ENCODE measurements around the gene RNF167. TPM values are rescaled to one million over a fixed set of nuclear protein-coding genes. Genes with fewer than 3 reads are reported as not detected.

Gene RNF167
- total RNA-seq, 1 donor from 2014 or later, result 119 TPM

GRCh38 chr17:4947411-4948165, 7.5 kb downstream of the RNF167 start:
- intact Hi-C loops (cut with micrococcal nuclease), result loop anchor here (1.0 to 10.0 kb wide), 5 partner anchors 7 to 583 kb away; partner anchors contain the start of genes CAMTA2, INCA1, KIF1C and RNF167
- peak; percentile 93 for DNase-seq
- Mint-ChIP-seq H3K27me3 (no peaks in the 10 kb centered on the region), H3K27ac (peak overlapping the region; percentile 99), H3K9me3 (no peaks in the 10 kb centered on the region), H3K36me3 (ENCODE audit: low read depth) (peaks cover 49% of the 10 kb centered on the region), H3K4me3 (peak overlapping the region; percentile 95), H3K4me1 (peaks cover 53% of the 10 kb centered on the region)

GRCh38 chr17:4948166-4948930, 8.3 kb downstream of the RNF167 start, which contains the start of gene PFN1:
PFN1 (minus strand) TSS chr17:4948530; CDS start chr17:4948394, 136 bp downstream.
- H3K36me3 Mint-ChIP-seq (ENCODE audit: low read depth), result peaks cover 42% of the 10 kb centered on the region
- peak within 1 kb of the TSS; percentile 99 for H3K27ac Mint-ChIP-seq
- no peaks in the 10 kb centered on the region for H3K27me3 Mint-ChIP-seq
- DNase-seq, result peak; percentile 95
- peak within 1 kb of the TSS; percentile 95 for H3K4me3 Mint-ChIP-seq
- intact Hi-C loops (cut with micrococcal nuclease), result loop anchor here (1.0 to 10.0 kb wide), 5 partner anchors 8 to 584 kb away; partner anchors contain the start of genes CAMTA2, INCA1, KIF1C and RNF167
- H3K9me3 Mint-ChIP-seq, result no peaks in the 10 kb centered on the region
- H3K4me1 Mint-ChIP-seq, result peaks cover 46% of the 10 kb centered on the region

GRCh38 chr17:4948931-4949320, 8.9 kb downstream of the RNF167 start:
- peaks cover 40% of the 10 kb centered on the region for H3K36me3 Mint-ChIP-seq (ENCODE audit: low read depth)
- intact Hi-C loops (cut with micrococcal nuclease), result loop anchor here (1.0 to 10.0 kb wide), 5 partner anchors 9 to 584 kb away; partner anchors contain the start of genes CAMTA2, INCA1, KIF1C and RNF167
- no peaks in the 10 kb centered on the region for H3K27me3 Mint-ChIP-seq
- peak; percentile 94 for DNase-seq
- peak overlapping the region; percentile 99 for H3K27ac Mint-ChIP-seq
- H3K4me3 Mint-ChIP-seq, result peak overlapping the region; percentile 95
- H3K9me3 Mint-ChIP-seq, result no peaks in the 10 kb centered on the region
- H3K4me1 Mint-ChIP-seq, result peaks cover 44% of the 10 kb centered on the region

- Mint-ChIP-seq H3K4me3 (peak overlapping the region; percentile 95), H3K36me3 (ENCODE audit: low read depth) (peaks cover 36% of the 10 kb centered on the region), H3K4me1 (peaks cover 40% of the 10 kb centered on the region), H3K27me3 (no peaks in the 10 kb centered on the region), H3K9me3 (no peaks in the 10 kb centered on the region), H3K27ac (peak overlapping the region; percentile 99)
- peak; percentile 93 for DNase-seq
- intact Hi-C loops (cut with micrococcal nuclease), result loop anchor here (2.0 to 10.0 kb wide), 3 partner anchors 38 to 585 kb away; partner anchors contain the start of genes CAMTA2, INCA1, KIF1C and UBE2G1
Measured at GRCh38 chr17:4949321-4950074, 9.4 kb downstream of the RNF167 start.

GRCh38 chr17:4950075-4950745, 10.1 kb downstream of the RNF167 start:
- DNase-seq, result no peak
- H3K36me3 Mint-ChIP-seq (ENCODE audit: low read depth), result peaks cover 29% of the 10 kb centered on the region
- intact Hi-C loops (cut with micrococcal nuclease), result no loop called here
- no peaks in the 10 kb centered on the region for H3K27me3 Mint-ChIP-seq
- peaks cover 32% of the 10 kb centered on the region for H3K4me1 Mint-ChIP-seq
- no peaks in the 10 kb centered on the region for H3K9me3 Mint-ChIP-seq
- H3K27ac Mint-ChIP-seq, result peak overlapping the region; percentile 95
- H3K4me3 Mint-ChIP-seq, result peak overlapping the region; percentile 95

- Mint-ChIP-seq H3K36me3 (ENCODE audit: low read depth) (peaks cover 24% of the 10 kb centered on the region), H3K4me1 (peaks cover 27% of the 10 kb centered on the region), H3K9me3 (no peaks in the 10 kb centered on the region), H3K4me3 (peak within 1 kb of the TSS; percentile 95), H3K27ac (peak within 1 kb of the TSS; percentile 95), H3K27me3 (no peaks in the 10 kb centered on the region)
- intact Hi-C loops (cut with micrococcal nuclease), result no loop called here
- DNase-seq, result no peak
Measured at GRCh38 chr17:4950746-4951204, 10.7 kb downstream of the RNF167 start, which contains the start of gene ENO3. ENO3 (plus strand) TSS chr17:4951119; CDS start chr17:4951830, 711 bp downstream.

- Mint-ChIP-seq H3K4me3 (peak overlapping the region; percentile 95), H3K4me1 (peaks cover 26% of the 10 kb centered on the region)
Measured at GRCh38 chr17:4951486-4951885, 11.4 kb downstream of the RNF167 start.

GRCh38 chr17:4953451-4953961, 13.4 kb downstream of the RNF167 start:
- intact Hi-C loops (cut with micrococcal nuclease), result no loop called here
- no peak for DNase-seq
- Mint-ChIP-seq H3K27me3 (no peaks in the 10 kb centered on the region), H3K4me1 (peaks cover 24% of the 10 kb centered on the region), H3K36me3 (ENCODE audit: low read depth) (peaks cover 19% of the 10 kb centered on the region), H3K27ac (no peak overlapping the region), H3K9me3 (no peaks in the 10 kb centered on the region), H3K4me3 (no peak overlapping the region)

More at GRCh38 chr17:4951486-4951885, 11.4 kb downstream of the RNF167 start:
- DNase-seq, result no peak
- H3K27me3 Mint-ChIP-seq, result no peaks in the 10 kb centered on the region
- H3K36me3 Mint-ChIP-seq (ENCODE audit: low read depth), result peaks cover 22% of the 10 kb centered on the region
- H3K27ac Mint-ChIP-seq, result peak overlapping the region; percentile 95
- no peaks in the 10 kb centered on the region for H3K9me3 Mint-ChIP-seq
- intact Hi-C loops (cut with micrococcal nuclease), result no loop called here

GRCh38 chr17:4955091-4955490, 15.0 kb downstream of the RNF167 start:
- intact Hi-C loops (cut with micrococcal nuclease), result no loop called here
- Mint-ChIP-seq H3K4me3 (no peak overlapping the region), H3K27me3 (no peaks in the 10 kb centered on the region), H3K9me3 (no peaks in the 10 kb centered on the region), H3K27ac (no peak overlapping the region), H3K4me1 (peaks cover 23% of the 10 kb centered on the region), H3K36me3 (ENCODE audit: low read depth) (peaks cover 23% of the 10 kb centered on the region)
- no peak for DNase-seq

GRCh38 chr17:4956493-4957061, 16.5 kb downstream of the RNF167 start:
- H3K27me3 Mint-ChIP-seq, result no peaks in the 10 kb centered on the region
- DNase-seq, result peak; percentile 84
- peaks cover 28% of the 10 kb centered on the region for H3K36me3 Mint-ChIP-seq (ENCODE audit: low read depth)
- no peak overlapping the region for H3K27ac Mint-ChIP-seq
- H3K4me1 Mint-ChIP-seq, result peaks cover 9% of the 10 kb centered on the region
- H3K4me3 Mint-ChIP-seq, result no peak overlapping the region
- no peaks in the 10 kb centered on the region for H3K9me3 Mint-ChIP-seq
- intact Hi-C loops (cut with micrococcal nuclease), result no loop called here

GRCh38 chr17:4958102-4958501, 18.0 kb downstream of the RNF167 start:
- no peak overlapping the region for H3K27ac Mint-ChIP-seq
- H3K36me3 Mint-ChIP-seq (ENCODE audit: low read depth), result peaks cover 31% of the 10 kb centered on the region
- no peak for DNase-seq
- intact Hi-C loops (cut with micrococcal nuclease), result no loop called here
- H3K27me3 Mint-ChIP-seq, result no peaks in the 10 kb centered on the region
- peaks cover 6% of the 10 kb centered on the region for H3K4me1 Mint-ChIP-seq
- H3K9me3 Mint-ChIP-seq, result no peaks in the 10 kb centered on the region
- H3K4me3 Mint-ChIP-seq, result no peak overlapping the region

- intact Hi-C loops (cut with micrococcal nuclease), result no loop called here
- Mint-ChIP-seq H3K9me3 (no peaks in the 10 kb centered on the region), H3K27me3 (no peaks in the 10 kb centered on the region), H3K36me3 (ENCODE audit: low read depth) (peaks cover 30% of the 10 kb centered on the region), H3K4me3 (no peak overlapping the region), H3K4me1 (peaks cover 4% of the 10 kb centered on the region), H3K27ac (no peak overlapping the region)
- no peak for DNase-seq
Measured at GRCh38 chr17:4959261-4959965, 19.3 kb downstream of the RNF167 start.
